ENCODE results near the gene CITED2.

DNA sequence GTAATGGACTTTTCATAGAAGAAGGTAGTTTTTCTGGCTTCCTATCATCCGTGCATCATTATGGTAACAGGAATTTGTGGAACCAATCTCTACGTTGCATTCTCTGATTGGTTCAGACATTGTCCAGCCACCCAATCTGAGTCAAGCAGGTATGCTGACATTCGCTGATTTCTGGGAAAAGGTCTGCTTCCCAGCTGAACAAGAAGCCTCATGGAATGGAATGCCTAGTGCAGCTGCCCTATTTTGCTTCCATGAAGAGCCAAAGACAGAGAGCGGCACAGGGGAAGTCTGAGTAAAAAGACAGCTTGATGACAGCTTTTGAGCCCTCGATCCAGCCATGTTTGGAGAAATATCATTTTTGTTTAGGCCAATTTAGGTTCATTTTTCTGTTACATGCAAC lies 44.1 kb downstream of the CITED2 start:
- TF ChIP-seq, protein P1, sequence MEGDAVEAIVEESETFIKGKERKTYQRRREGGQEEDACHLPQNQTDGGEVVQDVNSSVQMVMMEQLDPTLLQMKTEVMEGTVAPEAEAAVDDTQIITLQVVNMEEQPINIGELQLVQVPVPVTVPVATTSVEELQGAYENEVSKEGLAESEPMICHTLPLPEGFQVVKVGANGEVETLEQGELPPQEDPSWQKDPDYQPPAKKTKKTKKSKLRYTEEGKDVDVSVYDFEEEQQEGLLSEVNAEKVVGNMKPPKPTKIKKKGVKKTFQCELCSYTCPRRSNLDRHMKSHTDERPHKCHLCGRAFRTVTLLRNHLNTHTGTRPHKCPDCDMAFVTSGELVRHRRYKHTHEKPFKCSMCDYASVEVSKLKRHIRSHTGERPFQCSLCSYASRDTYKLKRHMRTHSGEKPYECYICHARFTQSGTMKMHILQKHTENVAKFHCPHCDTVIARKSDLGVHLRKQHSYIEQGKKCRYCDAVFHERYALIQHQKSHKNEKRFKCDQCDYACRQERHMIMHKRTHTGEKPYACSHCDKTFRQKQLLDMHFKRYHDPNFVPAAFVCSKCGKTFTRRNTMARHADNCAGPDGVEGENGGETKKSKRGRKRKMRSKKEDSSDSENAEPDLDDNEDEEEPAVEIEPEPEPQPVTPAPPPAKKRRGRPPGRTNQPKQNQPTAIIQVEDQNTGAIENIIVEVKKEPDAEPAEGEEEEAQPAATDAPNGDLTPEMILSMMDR (IDR thresholded peaks at IDR 0.05; ENCODE audit: low read depth, low read length): no peak
- no peak for TF ChIP-seq POLR2A (IDR thresholded peaks at IDR 0.05; ENCODE audit: extremely low read depth, insufficient read length)

All from NB4 (cell line).